IMR-90 (cell line): Measurements from ENCODE around the gene PLCB4. TPM values are rescaled to one million over a fixed set of nuclear protein-coding genes. Genes with fewer than 3 reads are reported as not detected.

Experiments
- ATAC-seq: fragments of 200-7000 bp; cut with Tn5 transposase; 2 replicates; pipeline ENCODE4 v1.9.1; 2020; ENCODE audit warnings: low read depth, mild to moderate bottlenecking, moderate library complexity
- BruUV-seq: library from RNA; stranded (reverse); fragments of 400-500 nt; replicated peaks from 2 replicates; lab custom pipeline; 2021; lab: Mats Ljungman, UMichigan
- CTCF ChIA-PET: fragments of 300-600 bp; formaldehyde crosslinking; extraction: SDS; loops from one replicate; lab custom pipeline; 2021; ENCODE audit warnings: antibody characterized with exemption; lab: Yijun Ruan, JAX
- POLR2A ChIA-PET: fragments of 300-600 bp; sonication (Branson Sonifier 250); formaldehyde crosslinking; loops from one replicate; lab custom pipeline; 2022; ENCODE audit warnings: antibody characterized with exemption; ENCODE audit not compliant: unreplicated experiment; lab: Charles Lee
- DNase-seq: peaks from one replicate; pipeline ENCODE4 v3.0.0; 2013
- H2AFZ ChIP-seq: replicated peaks from 2 replicates; pipeline ENCODE3; 2013; ENCODE audit warnings: low read length, mild to moderate bottlenecking; ENCODE audit not compliant: poor library complexity
- H2AK5ac ChIP-seq: 2 replicates; pipeline ENCODE4 v1.6.1; 2013; ENCODE audit warnings: low read depth, low read length, inconsistent platforms
- H2AK9ac ChIP-seq: replicated peaks from 2 replicates; pipeline ENCODE3; 2013; ENCODE audit warnings: mild to moderate bottlenecking, low read depth, low read length, moderate library complexity; ENCODE audit not compliant: poor library complexity
- H2BK120ac ChIP-seq: 2 replicates; pipeline ENCODE4 v1.6.1; 2013; ENCODE audit warnings: low read depth, low read length, inconsistent platforms
- H2BK15ac ChIP-seq: 3 replicates; pipeline ENCODE4 v1.6.1; 2013; ENCODE audit warnings: low read depth, low read length, inconsistent platforms
- H2BK20ac ChIP-seq: 2 replicates; pipeline ENCODE4 v1.6.1; 2013; ENCODE audit warnings: low read depth, mild to moderate bottlenecking, inconsistent platforms, low read length, moderate library complexity
- H2BK5ac ChIP-seq: 2 replicates; pipeline ENCODE4 v1.6.1; 2013; ENCODE audit warnings: mild to moderate bottlenecking, low read depth, low read length, inconsistent platforms; ENCODE audit not compliant: poor library complexity, severe bottlenecking
- H3K14ac ChIP-seq: replicated peaks from 2 replicates; pipeline ENCODE4 v1.6.1; 2013; ENCODE audit warnings: low read depth, low read length, inconsistent platforms
- H3K18ac ChIP-seq: 2 replicates; pipeline ENCODE4 v1.6.1; 2013; ENCODE audit warnings: low read depth, low read length, control low read depth
- H3K23ac ChIP-seq: 2 replicates; pipeline ENCODE4 v1.6.1; 2013; ENCODE audit warnings: low read depth, low read length, inconsistent platforms
- H3K27ac ChIP-seq: 2 replicates; pipeline ENCODE4 v1.5.1; 2013; ENCODE audit warnings: mild to moderate bottlenecking, control low read depth, low read length; ENCODE audit not compliant: insufficient read depth
- H3K27me3 ChIP-seq: 2 replicates; pipeline ENCODE4 v1.6.1; 2013; ENCODE audit warnings: low read length; ENCODE audit not compliant: control insufficient read depth, insufficient read depth
- H3K36me3 ChIP-seq: 2 replicates; pipeline ENCODE4 v1.6.1; 2013; ENCODE audit warnings: low read length, mixed read lengths; ENCODE audit not compliant: control insufficient read depth, insufficient read depth
- H3K4ac ChIP-seq: 2 replicates; pipeline ENCODE4 v1.6.1; 2013; ENCODE audit warnings: low read depth, low read length, inconsistent platforms
- H3K4me1 ChIP-seq: 2 replicates; pipeline ENCODE4 v1.6.1; 2013; ENCODE audit warnings: low read length, mixed read lengths; ENCODE audit not compliant: control insufficient read depth, insufficient read depth
- H3K4me2 ChIP-seq: 2 replicates; pipeline ENCODE4 v1.6.1; 2013; ENCODE audit warnings: low read depth, mild to moderate bottlenecking, control low read depth, low read length, moderate library complexity
- H3K4me3 ChIP-seq: 2 replicates; pipeline ENCODE4 v1.5.1; 2013; ENCODE audit warnings: low read depth, mild to moderate bottlenecking, control low read depth, low read length, moderate library complexity; ENCODE audit not compliant: insufficient read depth
- H3K56ac ChIP-seq: 2 replicates; pipeline ENCODE4 v1.6.1; 2013; ENCODE audit warnings: low read length, inconsistent platforms; ENCODE audit not compliant: insufficient read depth; ENCODE audit errors: extremely low read depth
- H3K79me1 ChIP-seq, 2 experiments: 2 replicates each; pipeline ENCODE4 v1.6.1; 2013; ENCODE audit warnings: low read length in 2 of 2, inconsistent platforms in 1 of 2, low read depth in 1 of 2
- H3K9ac ChIP-seq: 2 replicates; pipeline ENCODE4 v1.6.1; 2013; ENCODE audit warnings: low read depth, low read length, control low read depth
- H3K9me1 ChIP-seq: 2 replicates; pipeline ENCODE4 v1.6.1; 2013; ENCODE audit warnings: low read length, inconsistent platforms; ENCODE audit not compliant: insufficient read depth
- H3K9me3 ChIP-seq: 2 replicates; pipeline ENCODE4 v1.6.1; 2013; ENCODE audit warnings: low read length; ENCODE audit not compliant: control insufficient read depth, insufficient read depth
- H4K20me1 ChIP-seq: 2 replicates; pipeline ENCODE4 v1.6.1; 2013; ENCODE audit warnings: low read length, inconsistent platforms; ENCODE audit not compliant: insufficient read depth
- H4K5ac ChIP-seq: 2 replicates; pipeline ENCODE4 v1.6.1; 2013; ENCODE audit warnings: mild to moderate bottlenecking, low read depth, low read length, control low read depth
- H4K8ac ChIP-seq, 2 experiments: 2 replicates each; pipeline ENCODE4 v1.6.1; 2013; ENCODE audit warnings: low read depth in 2 of 2, low read length in 2 of 2, control low read depth in 1 of 2, inconsistent platforms in 1 of 2
- H4K91ac ChIP-seq: 2 replicates; pipeline ENCODE4 v1.6.1; 2013; ENCODE audit warnings: low read depth, low read length, inconsistent platforms; ENCODE audit not compliant: insufficient read depth
- BHLHE40 ChIP-seq: fragments of 150-350 bp; IDR thresholded peaks from 2 replicates; pipeline ENCODE4 v1.6.1; 2016; ENCODE audit warnings: mild to moderate bottlenecking, low read depth, low read length
- CEBPB ChIP-seq: IDR thresholded peaks from 2 replicates; pipeline ENCODE4 v1.6.1; 2012; ENCODE audit warnings: low read depth, low read length, improper control_type of control experiment
- CHD1 ChIP-seq: IDR thresholded peaks from 2 replicates; pipeline ENCODE4 v1.6.1; 2012; ENCODE audit warnings: low read depth, low read length, improper control_type of control experiment
- ELK1 ChIP-seq: fragments of 150-350 bp; IDR thresholded peaks from 2 replicates; pipeline ENCODE4 v1.6.1; 2016; ENCODE audit warnings: low read depth, mild to moderate bottlenecking, low read length, moderate library complexity, borderline replicate concordance
- FOS ChIP-seq: fragments of 150-350 bp; IDR thresholded peaks from 2 replicates; pipeline ENCODE4 v1.6.1; 2016; ENCODE audit warnings: low read depth, low read length
- MAFK ChIP-seq: IDR thresholded peaks from 2 replicates; pipeline ENCODE4 v1.6.1; 2012; ENCODE audit warnings: low read depth, low read length, improper control_type of control experiment
- MAZ ChIP-seq: IDR thresholded peaks from 2 replicates; pipeline ENCODE4 v1.6.1; 2012; ENCODE audit warnings: low read depth, mild to moderate bottlenecking, low read length, improper control_type of control experiment, moderate library complexity, borderline replicate concordance
- MXI1 ChIP-seq: IDR thresholded peaks from 2 replicates; pipeline ENCODE4 v1.6.1; 2012; ENCODE audit warnings: low read depth, mild to moderate bottlenecking, low read length, moderate library complexity, borderline replicate concordance
- POLR2A ChIP-seq: IDR thresholded peaks from 2 replicates; pipeline ENCODE4 v1.6.1; 2012; ENCODE audit warnings: mild to moderate bottlenecking, low read depth, low read length
- RAD21 ChIP-seq: IDR thresholded peaks from 2 replicates; pipeline ENCODE4 v1.6.1; 2012; ENCODE audit warnings: low read length, improper control_type of control experiment
- RCOR1 ChIP-seq: IDR thresholded peaks from 2 replicates; pipeline ENCODE4 v1.6.1; 2012; ENCODE audit warnings: mild to moderate bottlenecking, low read length, improper control_type of control experiment; ENCODE audit not compliant: insufficient replicate concordance
- RFX5 ChIP-seq: IDR thresholded peaks from 2 replicates; pipeline ENCODE4 v1.8.0; 2012; ENCODE audit warnings: low read depth, mild to moderate bottlenecking, low read length, moderate library complexity
- SMC3 ChIP-seq: fragments of 150-350 bp; IDR thresholded peaks from 2 replicates; pipeline ENCODE4 v1.6.1; 2016; ENCODE audit warnings: low read depth, mild to moderate bottlenecking, antibody characterized with exemption, low read length, moderate library complexity
- WGBS, 2 experiments: methylation state at CpG; one replicate each; pipeline versions ENCODE4 v1.1.5 to v1.1.7; 2013; ENCODE audit warnings: missing lambda C conversion rate in 2 of 2; ENCODE audit not compliant: insufficient read length in 1 of 2; ENCODE audit errors: extremely low coverage in 2 of 2; 5-methylcytosine and 5-hydroxymethylcytosine counted together
- dilution Hi-C: fragments of 300-500 bp; cut with HindIII; formaldehyde crosslinking; loops from one replicate; pipeline ENCODE4 v1.14.3; 2018; ENCODE audit warnings: low sequenced_read_pairs; ENCODE audit not compliant: unreplicated experiment
- in situ Hi-C: fragments of 300-500 bp; cut with MboI; formaldehyde crosslinking; loops from 3 replicates; pipeline ENCODE4 v1.14.3; 2019; ENCODE audit warnings: low sequenced_read_pairs, inconsistent platforms, mixed read lengths
- intact Hi-C: fragments of 100-400 bp; cut with micrococcal nuclease; formaldehyde crosslinking; loops from 2 replicates; pipeline ENCODE4 v1.10.0; 2022
- polyA plus RNA-seq, 3 experiments: library from polyadenylated mRNA; depleted of rRNA; stranded (reverse); fragments of >200 nt; gene quantifications; 2 replicates each; pipeline ENCODE4 v1.2.3, GENCODE V29; 2012; ENCODE audit warnings: low replicate concordance in 1 of 3
- total RNA-seq: library from RNA; depleted of rRNA; stranded (reverse); fragments of >200 nt; gene quantifications from 2 replicates; pipeline ENCODE4 v1.2.3, GENCODE V29; 2012
- TF ChIP-seq, protein P1 (sequence below): fragments of 150-350 bp; IDR thresholded peaks from 2 replicates; pipeline ENCODE4 v1.6.1; 2017; ENCODE audit warnings: mild to moderate bottlenecking, antibody characterized with exemption, low read length, low read depth
- TF ChIP-seq, protein P2 (sequence below): conservative IDR thresholded peaks from 2 replicates; pipeline ENCODE4 v1.5.1; 2012; ENCODE audit warnings: mild to moderate bottlenecking, low read depth, low read length, improper control_type of control experiment

Gene PLCB4
- total and polyA plus RNA-seq, 2 of the 4 experiments (the other 2 are of a cell fraction), result 12.5 to 24.0 TPM

- Histone ChIP-seq H3K36me3 (no peaks in the 10 kb centered on the region), H4K91ac (no peak overlapping the region), H2AFZ (no peak overlapping the region), H2BK120ac (no peak overlapping the region), H3K27ac (no peak overlapping the region), H4K5ac (no peak overlapping the region), H2BK20ac (no peak overlapping the region), H3K4me1 (no peaks in the 10 kb centered on the region), H3K9me3 (peaks cover 3% of the 10 kb centered on the region; the same call in 1 of the 2 replicates), H3K4me2 (no peak overlapping the region), H3K9me1 (peaks cover 4% of the 10 kb centered on the region; the same call in 1 of the 2 replicates), H3K79me1 (peaks cover 46 to 69% of the 10 kb centered on the region in 2 experiments), H4K20me1 (peaks cover 20% of the 10 kb centered on the region; the same call in 1 of the 2 replicates), H2AK5ac (no peak overlapping the region), H3K56ac (no peak overlapping the region), H2BK15ac (no peak overlapping the region), H3K27me3 (no peaks in the 10 kb centered on the region), H3K4me3 (no peak overlapping the region), H3K9ac (no peak overlapping the region), H3K4ac (no peak overlapping the region), H2BK5ac (no peak overlapping the region), H4K8ac (no peak overlapping the region), H2AK9ac (no peak overlapping the region), H3K23ac (no peak overlapping the region), H3K14ac (no peak overlapping the region), H3K18ac (no peak overlapping the region)
- intact Hi-C loops (no loop called here), dilution Hi-C loops (no loop called here), in situ Hi-C loops (no loop called here)
- ATAC-seq (no peak), DNase-seq (no peak)
- BruUV-seq, result no TSS peak
- WGBS, 2 experiments, result no CpG with 5 or more reads among the region's 3 CpGs
- ChIA-PET POLR2A (interaction anchor here (0.6 kb wide), 1 partner anchor 16 kb away, joined by 3 read pairs; no protein-coding TSS in a partner anchor), CTCF (no interaction called here)
- TF ChIP-seq CHD1 (no peak), MAZ (no peak), RAD21 (no peak), FOS (no peak), CEBPB (no peak), ELK1 (no peak), MXI1 (no peak), MAFK (no peak), SMC3 (no peak), RFX5 (no peak), BHLHE40 (no peak), RCOR1 (no peak), POLR2A (no peak)
- TF ChIP-seq, protein P1, sequence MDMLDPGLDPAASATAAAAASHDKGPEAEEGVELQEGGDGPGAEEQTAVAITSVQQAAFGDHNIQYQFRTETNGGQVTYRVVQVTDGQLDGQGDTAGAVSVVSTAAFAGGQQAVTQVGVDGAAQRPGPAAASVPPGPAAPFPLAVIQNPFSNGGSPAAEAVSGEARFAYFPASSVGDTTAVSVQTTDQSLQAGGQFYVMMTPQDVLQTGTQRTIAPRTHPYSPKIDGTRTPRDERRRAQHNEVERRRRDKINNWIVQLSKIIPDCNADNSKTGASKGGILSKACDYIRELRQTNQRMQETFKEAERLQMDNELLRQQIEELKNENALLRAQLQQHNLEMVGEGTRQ, result no peak
- TF ChIP-seq, protein P2, sequence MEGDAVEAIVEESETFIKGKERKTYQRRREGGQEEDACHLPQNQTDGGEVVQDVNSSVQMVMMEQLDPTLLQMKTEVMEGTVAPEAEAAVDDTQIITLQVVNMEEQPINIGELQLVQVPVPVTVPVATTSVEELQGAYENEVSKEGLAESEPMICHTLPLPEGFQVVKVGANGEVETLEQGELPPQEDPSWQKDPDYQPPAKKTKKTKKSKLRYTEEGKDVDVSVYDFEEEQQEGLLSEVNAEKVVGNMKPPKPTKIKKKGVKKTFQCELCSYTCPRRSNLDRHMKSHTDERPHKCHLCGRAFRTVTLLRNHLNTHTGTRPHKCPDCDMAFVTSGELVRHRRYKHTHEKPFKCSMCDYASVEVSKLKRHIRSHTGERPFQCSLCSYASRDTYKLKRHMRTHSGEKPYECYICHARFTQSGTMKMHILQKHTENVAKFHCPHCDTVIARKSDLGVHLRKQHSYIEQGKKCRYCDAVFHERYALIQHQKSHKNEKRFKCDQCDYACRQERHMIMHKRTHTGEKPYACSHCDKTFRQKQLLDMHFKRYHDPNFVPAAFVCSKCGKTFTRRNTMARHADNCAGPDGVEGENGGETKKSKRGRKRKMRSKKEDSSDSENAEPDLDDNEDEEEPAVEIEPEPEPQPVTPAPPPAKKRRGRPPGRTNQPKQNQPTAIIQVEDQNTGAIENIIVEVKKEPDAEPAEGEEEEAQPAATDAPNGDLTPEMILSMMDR, result no peak
Observed at GRCh38 chr20:9139106-9139833, 70.4 kb downstream of the PLCB4 start.
